HuH-7 (cell line): ENCODE results near the gene NELL2.

Experiments
- DNase-seq: peaks from one replicate; pipeline ENCODE4 v3.0.0; 2011; ENCODE audit warnings: low spot score

Gene NELL2

GRCh38 chr12:44465139-44465538 lies 411.0 kb downstream of the NELL2 start:
- DNase-seq = no peak

- DNase-seq = no peak
Observed at GRCh38 chr12:44464180-44464579, 411.9 kb downstream of the NELL2 start.

- DNase-seq = no peak
Observed at GRCh38 chr12:44462729-44463128, 413.4 kb downstream of the NELL2 start.

- DNase-seq = no peak
Observed at GRCh38 chr12:44460261-44460660, 415.9 kb downstream of the NELL2 start.

GRCh38 chr12:44459569-44459968 lies 416.5 kb downstream of the NELL2 start:
- DNase-seq = no peak
